HepG2 (cell line): ENCODE results near the gene CTSW. TPM values are rescaled to one million over a fixed set of nuclear protein-coding genes. Genes with fewer than 3 reads are reported as not detected.

ENCODE experiments used
- CCAR2 ChIP-seq: fragments of 200-400 bp; formaldehyde crosslinking; optimal IDR thresholded peaks from 2 replicates; pipeline ENCODE3; 2018; ENCODE audit warnings: low read depth, mild to moderate bottlenecking, low read length, moderate library complexity
- EZH2 ChIP-seq: conservative IDR thresholded peaks from 2 replicates; pipeline ENCODE4 v1.6.1; 2012; ENCODE audit warnings: mild to moderate bottlenecking, low read depth, low read length, moderate library complexity
- FLYWCH1 ChIP-seq: sonication (generic); formaldehyde crosslinking; IDR thresholded peaks from 2 replicates; pipeline ENCODE4 v1.8.1; 2023; ENCODE audit warnings: mild to moderate bottlenecking, missing genetic modification reagents
- KAT2B ChIP-seq: fragments of 150-350 bp; IDR thresholded peaks from 2 replicates; pipeline ENCODE4 v1.6.1; 2014; ENCODE audit warnings: low read depth, low read length, borderline replicate concordance
- MEIS2 ChIP-seq: sonication (generic); formaldehyde crosslinking; IDR thresholded peaks from 2 replicates; pipeline ENCODE4 v1.9.0; 2021; ENCODE audit warnings: mild to moderate bottlenecking, missing genetic modification reagents
- MYNN ChIP-seq: sonication (generic); formaldehyde crosslinking; IDR thresholded peaks from 2 replicates; pipeline ENCODE4 v1.4.0; 2020; ENCODE audit warnings: mild to moderate bottlenecking, low read depth, missing genetic modification reagents
- NAIF1 ChIP-seq: sonication (generic); formaldehyde crosslinking; IDR thresholded peaks from 2 replicates; pipeline ENCODE4 v1.5.0; 2020; ENCODE audit warnings: mild to moderate bottlenecking, missing genetic modification reagents, borderline replicate concordance
- NFE2L1 ChIP-seq: sonication (generic); formaldehyde crosslinking; IDR thresholded peaks from 2 replicates; pipeline ENCODE4 v1.4.0; 2020; ENCODE audit warnings: missing genetic modification reagents, mild to moderate bottlenecking, borderline replicate concordance
- SMARCE1 ChIP-seq: fragments of 450-650 bp; IDR thresholded peaks from 2 replicates; pipeline ENCODE4 v1.6.1; 2017; ENCODE audit warnings: borderline replicate concordance
- SNAPC5 ChIP-seq: sonication (generic); formaldehyde crosslinking; IDR thresholded peaks from 2 replicates; pipeline ENCODE4 v1.8.1; 2023; ENCODE audit warnings: mild to moderate bottlenecking, missing genetic modification reagents, borderline replicate concordance
- ZBTB26 ChIP-seq: IDR thresholded peaks from 2 replicates; pipeline ENCODE4 v1.6.1; 2016; ENCODE audit warnings: missing compliant biosample characterization, missing genetic modification reagents, borderline replicate concordance
- ZFY ChIP-seq: sonication (generic); formaldehyde crosslinking; IDR thresholded peaks from 2 replicates; pipeline ENCODE4 v1.4.0; 2020; ENCODE audit warnings: missing genetic modification reagents
- ZNF142 ChIP-seq: sonication (generic); formaldehyde crosslinking; IDR thresholded peaks from 2 replicates; pipeline ENCODE4 v1.4.0; 2020; ENCODE audit warnings: missing genetic modification reagents
- ZNF205 ChIP-seq: IDR thresholded peaks from 2 replicates; pipeline ENCODE4 v1.6.1; 2018; ENCODE audit warnings: missing biosample characterization, missing genetic modification reagents
- ZNF24 ChIP-seq: fragments of 450-650 bp; IDR thresholded peaks from 2 replicates; pipeline ENCODE4 v1.6.1; 2017; ENCODE audit warnings: antibody characterized with exemption, mild to moderate bottlenecking
- ZNF30 ChIP-seq: sonication (generic); formaldehyde crosslinking; IDR thresholded peaks from 2 replicates; pipeline ENCODE4 v1.5.0; 2020; ENCODE audit warnings: mild to moderate bottlenecking, missing genetic modification reagents
- ZNF317 ChIP-seq: sonication (generic); formaldehyde crosslinking; IDR thresholded peaks from 2 replicates; pipeline ENCODE4 v1.5.0; 2020; ENCODE audit warnings: mild to moderate bottlenecking, missing genetic modification reagents
- ZNF367 ChIP-seq: sonication (generic); formaldehyde crosslinking; IDR thresholded peaks from 2 replicates; pipeline ENCODE4 v1.4.0; 2020; ENCODE audit warnings: missing genetic modification reagents, borderline replicate concordance
- polyA plus RNA-seq, 8 experiments: library from polyadenylated mRNA; depleted of rRNA in 3 of 8; stranded (reverse) in 7 of 8; unstranded in 1 of 8; fragments of >200 nt; fragmentation: Illumina TruSeq in 4 of 8; extraction: Trizol in 4 of 8; gene quantifications; 2 replicates each; pipeline versions ENCODE4 v1.2.1 to v1.2.3, GENCODE V29; 2011 to 2016; ENCODE audit warnings: low read depth in 4 of 8, missing spikeins in 1 of 8, mixed read lengths in 1 of 8; ENCODE audit not compliant: insufficient read depth in 1 of 8
- total RNA-seq, 5 experiments: library from RNA; depleted of rRNA; stranded (reverse); fragments of >200 nt; fragmentation: Illumina TruSeq; extraction: Trizol; gene quantifications; 2 replicates each; pipeline ENCODE4 v1.2.3, GENCODE V29; 2016; ENCODE audit warnings: low read depth in 1 of 5
- TF ChIP-seq, protein P1 (sequence below), 2 experiments: fragments of 450-650 bp in 1 of 2; sonication (generic) in 1 of 2; formaldehyde crosslinking; IDR thresholded peaks; 2 replicates each; pipeline versions ENCODE4 v1.5.0 to v1.8.0; 2020 to 2022; ENCODE audit warnings: mild to moderate bottlenecking in 1 of 2, missing genetic modification reagents in 1 of 2
- TF ChIP-seq, protein P2 (sequence below): sonication (generic); formaldehyde crosslinking; IDR thresholded peaks from 2 replicates; pipeline ENCODE4 v1.8.1; 2023; ENCODE audit warnings: mild to moderate bottlenecking, moderate library complexity, missing genetic modification reagents

CTSW gene
- total and polyA plus RNA-seq, 2 of the 13 experiments (the other 11 are each of a cell fraction or from before 2014, with no cell fraction given), result 0.09 TPM; not detected in 1

DNA sequence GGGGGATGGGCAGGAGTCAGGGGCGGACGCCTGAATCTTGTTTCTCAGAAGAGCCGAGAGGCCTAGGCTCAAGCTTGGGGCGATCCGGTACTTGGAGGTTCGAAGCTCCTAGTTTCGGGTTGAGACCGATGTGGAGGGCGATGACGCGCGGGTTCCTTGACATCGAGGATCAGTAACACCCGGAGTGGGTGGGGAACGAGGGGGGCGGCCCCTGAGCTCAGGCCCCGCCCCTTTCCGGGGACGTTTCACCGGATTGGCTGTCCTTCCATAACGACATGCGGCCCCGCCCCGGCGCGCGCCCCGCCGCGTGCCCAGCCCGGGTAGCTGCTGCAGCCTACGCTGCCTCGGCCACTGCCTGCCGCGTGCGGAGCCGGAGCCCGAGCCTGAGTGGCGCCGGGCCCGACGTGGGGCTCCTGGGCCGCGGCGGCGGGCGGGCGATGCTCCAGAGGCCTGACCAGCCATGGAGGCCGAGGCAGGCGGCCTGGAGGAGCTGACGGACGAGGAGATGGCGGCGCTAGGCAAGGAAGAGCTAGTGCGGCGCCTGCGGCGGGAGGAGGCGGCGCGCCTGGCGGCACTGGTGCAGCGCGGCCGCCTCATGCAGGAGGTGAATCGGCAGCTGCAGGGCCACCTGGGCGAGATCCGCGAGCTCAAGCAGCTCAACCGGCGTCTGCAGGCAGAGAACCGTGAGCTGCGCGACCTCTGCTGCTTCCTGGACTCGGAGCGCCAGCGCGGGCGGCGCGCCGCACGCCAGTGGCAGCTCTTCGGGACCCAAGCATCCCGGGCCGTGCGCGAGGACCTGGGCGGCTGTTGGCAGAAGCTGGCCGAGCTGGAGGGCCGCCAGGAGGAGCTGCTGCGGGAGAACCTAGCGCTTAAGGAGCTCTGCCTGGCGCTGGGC lies 10.9 kb downstream of the CTSW start, which contains the start of gene CCDC85B (continued):
- peak; percentile 83 for TF ChIP-seq ZNF142
- TF ChIP-seq ZFY, result peak; percentile 93
- no peak for TF ChIP-seq SNAPC5 (CRISPR knock-in tag)
- TF ChIP-seq, protein P1, sequence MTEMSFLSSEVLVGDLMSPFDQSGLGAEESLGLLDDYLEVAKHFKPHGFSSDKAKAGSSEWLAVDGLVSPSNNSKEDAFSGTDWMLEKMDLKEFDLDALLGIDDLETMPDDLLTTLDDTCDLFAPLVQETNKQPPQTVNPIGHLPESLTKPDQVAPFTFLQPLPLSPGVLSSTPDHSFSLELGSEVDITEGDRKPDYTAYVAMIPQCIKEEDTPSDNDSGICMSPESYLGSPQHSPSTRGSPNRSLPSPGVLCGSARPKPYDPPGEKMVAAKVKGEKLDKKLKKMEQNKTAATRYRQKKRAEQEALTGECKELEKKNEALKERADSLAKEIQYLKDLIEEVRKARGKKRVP (CRISPR knock-in tag; IDR thresholded peaks at IDR 0.05), result peak in 1 of 2 experiments; percentile 60; a peak in 1 of 4 replicates
- TF ChIP-seq ZNF317 (CRISPR knock-in tag), result no peak
- TF ChIP-seq MYNN (CRISPR knock-in tag), result no peak
- no peak for TF ChIP-seq KAT2B
- no peak for TF ChIP-seq ZBTB26
- no peak for TF ChIP-seq ZNF205 (CRISPR knock-in tag)
- no peak for TF ChIP-seq FLYWCH1 (CRISPR knock-in tag)
- no peak; the same call in 1 of the 2 replicates for TF ChIP-seq ZNF367 (CRISPR knock-in tag)
- no peak for TF ChIP-seq ZNF30 (CRISPR knock-in tag)
- TF ChIP-seq NAIF1 (CRISPR knock-in tag), result no peak
- TF ChIP-seq NFE2L1 (CRISPR knock-in tag), result no peak
- no peak for TF ChIP-seq ZNF24
- TF ChIP-seq CCAR2, result no peak
- no peak for TF ChIP-seq EZH2
- peak; percentile 93 for TF ChIP-seq MEIS2 (CRISPR knock-in tag)
- no peak for TF ChIP-seq SMARCE1
- TF ChIP-seq, protein P2, sequence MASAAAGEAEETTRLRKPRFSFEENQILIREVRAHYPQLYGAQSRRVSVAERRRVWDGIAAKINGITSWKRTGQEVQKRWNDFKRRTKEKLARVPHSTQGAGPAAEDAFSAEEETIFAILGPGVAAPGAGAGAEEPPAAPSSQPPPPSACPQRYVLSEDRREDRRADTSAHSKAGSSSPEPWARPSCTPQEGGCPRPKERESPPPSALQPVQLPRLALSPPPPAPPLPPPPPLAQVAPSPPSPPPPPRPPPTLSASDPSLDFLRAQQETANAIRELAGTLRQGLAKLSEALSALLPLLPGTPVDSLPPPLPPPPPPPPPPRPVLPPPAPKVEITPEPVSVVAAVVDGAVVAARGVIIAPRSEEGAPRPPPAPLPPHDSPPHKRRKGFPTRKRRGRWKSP (CRISPR knock-in tag), result peak; percentile 68; the same call in 1 of the 2 replicates
